H1 (cell line): Measurements from ENCODE around the gene ZNF488. TPM values are rescaled to one million over a fixed set of nuclear protein-coding genes. Genes with fewer than 3 reads are reported as not detected.

ENCODE experiments used
- CTCF ChIA-PET: fragments of 300-600 bp; sonication (Branson Sonifier 250); formaldehyde crosslinking; loops from one replicate; lab custom pipeline; 2021; ENCODE audit not compliant: partially characterized antibody; lab: Charles Lee
- POLR2A ChIA-PET: fragments of 300-600 bp; sonication (Branson Sonifier 250); formaldehyde crosslinking; loops from one replicate; lab custom pipeline; 2021; ENCODE audit warnings: inconsistent platforms; ENCODE audit not compliant: partially characterized antibody; lab: Charles Lee
- DNase-seq, 2 experiments: peaks; one replicate each; pipeline versions ENCODE4 v3.0.0 to v3.0.0-alpha.2; 2010 to 2022; ENCODE audit warnings: low spot score in 2 of 2, low read depth in 1 of 2, mixed read lengths in 1 of 2
- FAIRE-seq: peaks from 2 replicates; lab custom pipeline; 2011; peaks lifted over from hg19 to GRCh38; lab: Jason Lieb, UNC
- H2AFZ ChIP-seq: 2 replicates; pipeline ENCODE4 v1.8.1; 2012; ENCODE audit warnings: low read length, inconsistent platforms
- H2AK5ac ChIP-seq: 2 replicates; pipeline ENCODE4 v1.6.1; 2013; ENCODE audit warnings: low read depth, low read length
- H2BK120ac ChIP-seq: replicated peaks from 2 replicates; pipeline ENCODE3; 2013; ENCODE audit warnings: low read depth, low read length, inconsistent platforms
- H2BK12ac ChIP-seq: 2 replicates; pipeline ENCODE4 v1.6.1; 2013; ENCODE audit warnings: low read depth, low read length
- H2BK15ac ChIP-seq: 2 replicates; pipeline ENCODE4 v1.6.1; 2013; ENCODE audit warnings: low read length
- H2BK20ac ChIP-seq: 2 replicates; pipeline ENCODE4 v1.6.1; 2013; ENCODE audit warnings: low read length
- H2BK5ac ChIP-seq: 2 replicates; pipeline ENCODE4 v1.6.1; 2013; ENCODE audit warnings: low read depth, low read length
- H3K14ac ChIP-seq: 2 replicates; pipeline ENCODE4 v1.6.1; 2013; ENCODE audit warnings: inconsistent platforms; ENCODE audit not compliant: insufficient read length
- H3K18ac ChIP-seq: 2 replicates; pipeline ENCODE4 v1.6.1; 2013; ENCODE audit warnings: low read length; ENCODE audit errors: extremely low read depth
- H3K23ac ChIP-seq: 2 replicates; pipeline ENCODE4 v1.6.1; 2013; ENCODE audit warnings: inconsistent platforms; ENCODE audit not compliant: insufficient read length
- H3K23me2 ChIP-seq: 2 replicates; pipeline ENCODE4 v1.6.1; 2013; ENCODE audit warnings: low read depth, low read length
- H3K27ac ChIP-seq: 2 replicates; pipeline ENCODE4 v1.6.1; 2011; ENCODE audit warnings: low read depth, low read length, inconsistent platforms
- H3K27me3 ChIP-seq, 4 experiments: replicated peaks in 1 of 4; 1 replicate in 1 of 4; 2 replicates in 3 of 4; pipeline versions ENCODE4 v1.6.1 to v1.8.1; 2011 to 2013; ENCODE audit warnings: low read length in 3 of 4, mild to moderate bottlenecking in 3 of 4, inconsistent platforms in 2 of 4, mixed read lengths in 2 of 4, moderate library complexity in 1 of 4; ENCODE audit not compliant: control insufficient read depth in 3 of 4, insufficient read depth in 3 of 4; ENCODE audit errors: extremely low read depth in 1 of 4
- H3K36me3 ChIP-seq, 4 experiments: 2 replicates each; pipeline versions ENCODE4 v1.6.1 to v1.8.1; 2011 to 2013; ENCODE audit warnings: mild to moderate bottlenecking in 4 of 4, low read length in 3 of 4, moderate library complexity in 2 of 4, control low read depth in 1 of 4, inconsistent platforms in 1 of 4; ENCODE audit not compliant: insufficient read depth in 4 of 4, control insufficient read depth in 2 of 4
- H3K4ac ChIP-seq: replicated peaks from 2 replicates; pipeline ENCODE3; 2013; ENCODE audit warnings: low read length, low read depth, mixed read lengths, inconsistent platforms; ENCODE audit not compliant: insufficient read length
- H3K4me1 ChIP-seq, 4 experiments: replicated peaks in 1 of 4; 1 replicate in 1 of 4; 2 replicates in 3 of 4; pipeline versions ENCODE4 v1.6.1 to v1.8.1; 2011 to 2013; ENCODE audit warnings: low read length in 3 of 4, inconsistent platforms in 2 of 4, mixed read lengths in 1 of 4; ENCODE audit not compliant: insufficient read depth in 4 of 4, control insufficient read depth in 3 of 4
- H3K4me2 ChIP-seq, 2 experiments: 2 replicates each; pipeline versions ENCODE4 v1.6.1 to v1.8.1; 2011 to 2013; ENCODE audit warnings: low read depth in 2 of 2, low read length in 2 of 2, control low read depth in 1 of 2, inconsistent platforms in 1 of 2, mild to moderate bottlenecking in 1 of 2; ENCODE audit not compliant: insufficient read depth in 1 of 2
- H3K4me3 ChIP-seq, 4 experiments: fragments of 200-600, 300-600 bp in 1 of 4; sonication (generic), shearing (Covaris generic), sonication (Bioruptor Twin) in 1 of 4; 2 replicates each; pipeline versions ENCODE4 v1.5.1 to v1.8.1; 2011 to 2016; ENCODE audit warnings: low read length in 4 of 4, low read depth in 3 of 4, control low read depth in 2 of 4, inconsistent platforms in 2 of 4, mild to moderate bottlenecking in 2 of 4, mixed read lengths in 1 of 4, moderate library complexity in 1 of 4; ENCODE audit not compliant: insufficient read depth in 2 of 4; ENCODE audit errors: extremely low read depth in 1 of 4
- H3K56ac ChIP-seq: replicated peaks from 2 replicates; pipeline ENCODE3; 2013; ENCODE audit warnings: low read depth, mild to moderate bottlenecking, mixed read lengths, low read length, inconsistent platforms; ENCODE audit not compliant: insufficient read length
- H3K79me1 ChIP-seq: 2 replicates; pipeline ENCODE4 v1.6.1; 2013; ENCODE audit warnings: low read depth, low read length, control low read depth
- H3K79me2 ChIP-seq, 2 experiments: 2 replicates each; pipeline versions ENCODE4 v1.6.1 to v1.8.1; 2012 to 2013; ENCODE audit warnings: low read length in 2 of 2, mild to moderate bottlenecking in 2 of 2, inconsistent platforms in 1 of 2; ENCODE audit not compliant: insufficient read depth in 2 of 2, control insufficient read depth in 1 of 2
- H3K9ac ChIP-seq, 4 experiments: replicated peaks in 1 of 4; 1 replicate in 1 of 4; 2 replicates in 3 of 4; pipeline versions ENCODE4 v1.6.1 to v1.8.1; 2011 to 2013; ENCODE audit warnings: low read depth in 3 of 4, low read length in 3 of 4, control low read depth in 2 of 4, mild to moderate bottlenecking in 2 of 4, moderate library complexity in 2 of 4, inconsistent platforms in 1 of 4; ENCODE audit errors: extremely low read depth in 1 of 4
- H3K9me3 ChIP-seq, 2 experiments: 2 replicates each; pipeline versions ENCODE4 v1.6.1 to v1.8.1; 2012 to 2013; ENCODE audit warnings: mild to moderate bottlenecking in 2 of 2, moderate library complexity in 2 of 2, control low read depth in 1 of 2, inconsistent platforms in 1 of 2, low read depth in 1 of 2, low read length in 1 of 2, mixed read lengths in 1 of 2; ENCODE audit not compliant: insufficient read depth in 2 of 2
- H4K20me1 ChIP-seq, 2 experiments: replicated peaks in 1 of 2; 2 replicates each; pipeline versions ENCODE3 to v1.8.1; 2011 to 2013; ENCODE audit warnings: inconsistent platforms in 2 of 2, low read length in 2 of 2, mild to moderate bottlenecking in 1 of 2; ENCODE audit not compliant: insufficient read depth in 2 of 2, control insufficient read depth in 1 of 2
- H4K5ac ChIP-seq: 2 replicates; pipeline ENCODE4 v1.6.1; 2013; ENCODE audit warnings: low read length, low read depth, mixed read lengths, inconsistent platforms; ENCODE audit not compliant: insufficient read length
- H4K8ac ChIP-seq: 2 replicates; pipeline ENCODE4 v1.8.0; 2013; ENCODE audit warnings: mild to moderate bottlenecking, moderate library complexity, low read length, inconsistent platforms; ENCODE audit not compliant: insufficient read depth; ENCODE audit errors: extremely low read depth
- H4K91ac ChIP-seq: replicated peaks from 2 replicates; pipeline ENCODE3; 2013; ENCODE audit warnings: low read length, mixed read lengths, inconsistent platforms; ENCODE audit not compliant: insufficient read length
- BCL11A ChIP-seq, 2 experiments: IDR thresholded peaks; one replicate each; pipeline ENCODE4 v1.6.1; 2011; ENCODE audit warnings: low read depth in 2 of 2, low read length in 2 of 2, mild to moderate bottlenecking in 2 of 2
- BRCA1 ChIP-seq: IDR thresholded peaks from 2 replicates; pipeline ENCODE4 v1.6.1; 2012; ENCODE audit warnings: low read depth, low read length, improper control_type of control experiment
- CTCF ChIP-seq, 3 experiments: IDR thresholded peaks; 1 replicate in 2 of 3; 2 replicates in 1 of 3; pipeline versions ENCODE4 v1.5.1 to v1.6.1; 2011; ENCODE audit warnings: low read length in 3 of 3, mild to moderate bottlenecking in 3 of 3, inconsistent platforms in 2 of 3, low read depth in 1 of 3, moderate library complexity in 1 of 3; ENCODE audit not compliant: insufficient read depth in 1 of 3; ENCODE audit errors: control extremely low read depth in 1 of 3
- JUND ChIP-seq: IDR thresholded peaks from 2 replicates; pipeline ENCODE4 v1.6.1; 2011; ENCODE audit warnings: mild to moderate bottlenecking, improper control_type of control experiment, low read length
- KDM5A ChIP-seq: fragments of 200-600 bp; IDR thresholded peaks from 2 replicates; pipeline ENCODE4 v1.7.1; 2012; ENCODE audit warnings: mild to moderate bottlenecking, low read length, inconsistent platforms, mixed read lengths
- RAD21 ChIP-seq, 2 experiments: IDR thresholded peaks in 1 of 2; conservative IDR thresholded peaks in 1 of 2; 2 replicates each; pipeline ENCODE4 v1.6.1; 2011; ENCODE audit warnings: low read depth in 2 of 2, low read length in 2 of 2, improper control_type of control experiment in 1 of 2, inconsistent platforms in 1 of 2, mild to moderate bottlenecking in 1 of 2, moderate library complexity in 1 of 2
- RFX5 ChIP-seq: IDR thresholded peaks from 2 replicates; pipeline ENCODE4 v1.6.1; 2011; ENCODE audit warnings: low read depth, low read length, improper control_type of control experiment, borderline replicate concordance
- SIN3A ChIP-seq, 2 experiments: IDR thresholded peaks in 1 of 2; conservative IDR thresholded peaks in 1 of 2; 2 replicates each; pipeline ENCODE4 v1.6.1; 2011 to 2012; ENCODE audit warnings: low read length in 2 of 2, improper control_type of control experiment in 1 of 2, low read depth in 1 of 2, mild to moderate bottlenecking in 1 of 2
- TBP ChIP-seq: IDR thresholded peaks from 2 replicates; pipeline ENCODE4 v1.6.1; 2011; ENCODE audit warnings: low read depth, low read length, improper control_type of control experiment
- WGBS, 2 experiments: shearing (Covaris generic) in 1 of 2; methylation state at CpG; one replicate each; pipeline versions ENCODE4 v1.1.6 to v1.1.7; 2013 to 2015; ENCODE audit warnings: low lambda C conversion rate in 2 of 2, mixed read lengths in 2 of 2, inconsistent platforms in 1 of 2, low coverage in 1 of 2, missing lambda C conversion rate in 1 of 2; ENCODE audit not compliant: insufficient replicate concordance in 2 of 2, insufficient coverage in 1 of 2, insufficient read length in 1 of 2; ENCODE audit errors: extremely low coverage in 1 of 2, missing lambda C conversion rate in 1 of 2; 5-methylcytosine and 5-hydroxymethylcytosine counted together
- polyA plus RNA-seq, 7 experiments: library from polyadenylated mRNA; depleted of rRNA in 3 of 7; stranded (reverse) in 5 of 7; unstranded in 2 of 7; fragments of >200 nt in 5 of 7; fragments of 200-250 nt in 2 of 7; gene quantifications; 1 replicate in 5 of 7; 2 replicates in 1 of 7; 4 replicates in 1 of 7; pipeline versions ENCODE4 v1.2.1 to v1.2.3, GENCODE V29; 2011 to 2013; ENCODE audit warnings: missing spikeins in 2 of 7, mixed read lengths in 2 of 7
- total RNA-seq: library from RNA; stranded (reverse); fragmentation: NEBNext Ultra II Directional; extraction: Animal tissue kit (Norgen Biotek cat#: 25700); gene quantifications from 2 replicates; pipeline ENCODE4 v1.2.1, GENCODE V29; 2021

ZNF488 gene
- total and polyA plus RNA-seq, 2 of the 8 experiments (the other 6 are each of a cell fraction or from before 2014, with no cell fraction given), result 7.9 to 11.4 TPM

- H3K79me2 ChIP-seq, result no peaks in the 10 kb centered on the region
- H3K27ac ChIP-seq, result no peak overlapping the region
- H2BK5ac ChIP-seq, result no peak overlapping the region
- no peak overlapping the region for H2BK12ac ChIP-seq
- peaks cover 2 to 7% (median 3%) of the 10 kb centered on the region in 4 experiments; a peak in 3 of 7 replicates for H3K4me1 ChIP-seq
- FAIRE-seq, result no peak
- H3K4ac ChIP-seq, result no peak overlapping the region
- TF ChIP-seq RFX5, result no peak
- peak; percentile 66 to 79 for TF ChIP-seq RAD21 (IDR thresholded peaks at IDR 0.05 in 1 of 2, conservative IDR thresholded peaks at IDR 0.05 in 1 of 2; ENCODE audit: low read depth in 2 of 2, low read length in 2 of 2)
- TF ChIP-seq CTCF (IDR thresholded peaks at IDR 0.05; ENCODE audit: control extremely low read depth in 1 of 3, insufficient read depth in 1 of 3, low read depth in 1 of 3, low read length in 3 of 3), result peak; percentile 81 to 95 (median 91)
- 0 out of 4 replicates have a peak, but pooled peaks of 1 of the 2 experiments have one; percentile 23 for TF ChIP-seq SIN3A (conservative IDR thresholded peaks at IDR 0.05 in 1 of 2, IDR thresholded peaks at IDR 0.05 in 1 of 2; ENCODE audit: low read depth in 1 of 2, low read length in 2 of 2)
- TF ChIP-seq JUND, result peak; percentile 33; the same call in 1 of the 2 replicates
- no peak for TF ChIP-seq BCL11A (IDR thresholded peaks at IDR 0.05; ENCODE audit: low read depth in 2 of 2, low read length in 2 of 2)
- TF ChIP-seq KDM5A, result no peak
- TF ChIP-seq TBP, result 0 out of 2 replicates have a peak, but pooled peaks have one; percentile 36
- TF ChIP-seq BRCA1, result no peak
- TF ChIP-seq, all 59 proteins: peak for 5
- no peaks in the 10 kb centered on the region for H3K79me1 ChIP-seq
- H3K27me3 ChIP-seq, result no peaks in the 10 kb centered on the region
- no peak overlapping the region for H4K5ac ChIP-seq
- no peak overlapping the region for H2BK20ac ChIP-seq
- H3K4me2 ChIP-seq, result no peak overlapping the region
- no peak overlapping the region for H2AK5ac ChIP-seq
- no peak overlapping the region for H3K14ac ChIP-seq
- ChIA-PET POLR2A (interaction anchor here (1.4 to 1.7 kb wide), 2 partner anchors 13 to 23 kb away, joined by 3 to 4 read pairs; partner anchors contain the start of gene ZNF488), CTCF (interaction anchor here (0.6 to 8.9 kb wide), 20 partner anchors 12 to 411 kb away, joined by 3 to 132 read pairs (median 3); partner anchors contain the start of gene RBP3)
- no peak overlapping the region for H2BK15ac ChIP-seq
- H3K9me3 ChIP-seq, result no peaks in the 10 kb centered on the region
- no peak overlapping the region for H2AFZ ChIP-seq
- peak overlapping the region; percentile 28; the same call in 1 of the 2 replicates for H4K8ac ChIP-seq
- no peak overlapping the region for H3K9ac ChIP-seq
- no peak overlapping the region for H3K18ac ChIP-seq
- no peak overlapping the region for H3K4me3 ChIP-seq
- no peaks in the 10 kb centered on the region for H3K23me2 ChIP-seq
- no peak overlapping the region for H2BK120ac ChIP-seq
- no peak overlapping the region for H3K23ac ChIP-seq
- no peak overlapping the region for H3K56ac ChIP-seq
- H3K36me3 ChIP-seq, result no peaks in the 10 kb centered on the region
- no peak overlapping the region for H4K91ac ChIP-seq
- 38% methylated on average over 9 of the region's 9 CpGs; no CpG with 5 or more reads in 1 of the 2 experiments for whole genome bisulfite sequencing, 2 experiments
- H4K20me1 ChIP-seq, result no peaks in the 10 kb centered on the region
- DNase-seq, result peak; percentile 44 to 93
Measured at GRCh38 chr10:47361293-47361692, 22.8 kb downstream of the ZNF488 start.
